Immature natural killer cell (primary cell): ENCODE measurements around the gene EPHB6. TPM values are rescaled to one million over a fixed set of nuclear protein-coding genes. Genes with fewer than 3 reads are reported as not detected.

Experiments
- DNase-seq, 3 donors: peaks; one replicate each; pipeline ENCODE4 v3.0.0; 2022; ENCODE audit warnings: mixed read lengths in 1 of 3
- H3K27ac Mint-ChIP-seq, 6 donors: one replicate each; pipeline ENCODE4 v1.8.0; 2020; ENCODE audit warnings: mixed read lengths in 6 of 6, mild to moderate bottlenecking in 5 of 6, inconsistent platforms in 4 of 6, moderate library complexity in 3 of 6
- H3K27me3 Mint-ChIP-seq, 3 donors: one replicate each; pipeline ENCODE4 v1.8.0; 2020 to 2021; ENCODE audit warnings: low read depth in 3 of 3, mild to moderate bottlenecking in 3 of 3, mixed read lengths in 3 of 3, moderate library complexity in 3 of 3, inconsistent platforms in 1 of 3
- H3K36me3 Mint-ChIP-seq, 3 donors: one replicate each; pipeline ENCODE4 v1.8.0; 2020; ENCODE audit warnings: mixed read lengths in 3 of 3, inconsistent platforms in 2 of 3, mild to moderate bottlenecking in 2 of 3
- H3K4me1 Mint-ChIP-seq, 2 donors: one replicate each; pipeline ENCODE4 v1.8.0; 2020; ENCODE audit warnings: inconsistent platforms in 2 of 2, mild to moderate bottlenecking in 2 of 2, mixed read lengths in 2 of 2, moderate library complexity in 1 of 2
- H3K4me3 Mint-ChIP-seq, 5 donors: one replicate each; pipeline ENCODE4 v1.8.0; 2020; ENCODE audit warnings: mild to moderate bottlenecking in 5 of 5, mixed read lengths in 5 of 5, inconsistent platforms in 3 of 5, moderate library complexity in 3 of 5
- H3K9me3 Mint-ChIP-seq, 6 donors: one replicate each; pipeline ENCODE4 v1.8.0; 2020; ENCODE audit warnings: mild to moderate bottlenecking in 6 of 6, mixed read lengths in 6 of 6, inconsistent platforms in 4 of 6, moderate library complexity in 3 of 6
- polyA plus RNA-seq, 3 donors: library from polyadenylated mRNA; unstranded; fragments of 300-500 nt; fragmentation: Illumina TruSeq; gene quantifications; one replicate each; pipeline ENCODE4 v1.2.3, GENCODE V29; 2021

The EPHB6 gene
- polyA plus RNA-seq: 1 to 10 TPM; 2.4 to 3.8 (median 2.6) TPM

GRCh38 chr7:142854372-142855113 is at the start of gene EPHB6:
Gene EPHB6 (plus strand): TSS chr7:142855076. CDS start chr7:142863228, 8,152 bp downstream.
- Mint-ChIP-seq H3K4me3 (peak within 1 kb of the TSS; percentile 94 to 98 (median 97)), H3K4me1 (peaks cover 8 to 11% of the 10 kb centered on the region in 2 donors), H3K9me3 (no peaks in the 10 kb centered on the region), H3K27ac (peak within 1 kb of the TSS; percentile 15 to 91 (median 81)), H3K36me3 (no peaks in the 10 kb centered on the region), H3K27me3 (peaks cover 0 to 5% (median 0%) of the 10 kb centered on the region in 3 donors)
- DNase-seq: peak; percentile 50 to 61 (median 55)

GRCh38 chr7:142805350-142806021 is 49.4 kb upstream of the EPHB6 start:
- H3K4me3 Mint-ChIP-seq: peak overlapping the region; percentile 70 to 83 (median 72)
- peaks cover 13 to 33% (median 14%) of the 10 kb centered on the region in 3 donors for H3K27me3 Mint-ChIP-seq
- H3K4me1 Mint-ChIP-seq: peaks cover 100% of the 10 kb centered on the region in 2 donors
- DNase-seq: no peak
- H3K27ac Mint-ChIP-seq: peak overlapping the region; percentile 97 to 100 (median 100)
- H3K36me3 Mint-ChIP-seq: peaks cover 32 to 42% (median 39%) of the 10 kb centered on the region in 3 donors
- no peaks in the 10 kb centered on the region for H3K9me3 Mint-ChIP-seq

- Mint-ChIP-seq H3K27me3 (peaks cover 13 to 33% (median 14%) of the 10 kb centered on the region in 3 donors), H3K4me3 (peak overlapping the region; percentile 25 to 81 (median 59)), H3K9me3 (no peaks in the 10 kb centered on the region), H3K36me3 (peaks cover 28 to 38% (median 36%) of the 10 kb centered on the region in 3 donors), H3K4me1 (peaks cover 99 to 100% of the 10 kb centered on the region in 2 donors), H3K27ac (peak overlapping the region; percentile 97 to 100 (median 100))
- DNase-seq: no peak
These were observed 48.9 kb upstream of the EPHB6 start for GRCh38 chr7:142806022-142806356.

- Mint-ChIP-seq H3K27me3 (peaks cover 13 to 33% (median 14%) of the 10 kb centered on the region in 3 donors), H3K4me3 (peak overlapping the region; percentile 59 to 82 (median 73)), H3K4me1 (peaks cover 95 to 96% of the 10 kb centered on the region in 2 donors), H3K36me3 (peaks cover 22 to 31% (median 30%) of the 10 kb centered on the region in 3 donors), H3K9me3 (no peaks in the 10 kb centered on the region), H3K27ac (peak overlapping the region; percentile 97 to 100 (median 100))
- no peak for DNase-seq
These were observed 47.9 kb upstream of the EPHB6 start for GRCh38 chr7:142806957-142807356.

- H3K27ac Mint-ChIP-seq: peak overlapping the region; percentile 97 to 100 (median 100)
- peak; percentile 78 to 79 (median 79) for DNase-seq
- H3K4me1 Mint-ChIP-seq: peaks cover 86% of the 10 kb centered on the region in 2 donors
- peak overlapping the region; percentile 59 to 82 (median 73) for H3K4me3 Mint-ChIP-seq
- H3K36me3 Mint-ChIP-seq: peaks cover 12 to 21% (median 20%) of the 10 kb centered on the region in 3 donors
- H3K27me3 Mint-ChIP-seq: peaks cover 13 to 33% (median 14%) of the 10 kb centered on the region in 3 donors
- H3K9me3 Mint-ChIP-seq: no peaks in the 10 kb centered on the region
These were observed 46.9 kb upstream of the EPHB6 start for GRCh38 chr7:142807855-142808460.

- no peak for DNase-seq
- peaks cover 13 to 33% (median 14%) of the 10 kb centered on the region in 3 donors for H3K27me3 Mint-ChIP-seq
- H3K4me1 Mint-ChIP-seq: peaks cover 81% of the 10 kb centered on the region in 2 donors
- peak overlapping the region; percentile 59 to 82 (median 73) for H3K4me3 Mint-ChIP-seq
- H3K9me3 Mint-ChIP-seq: no peaks in the 10 kb centered on the region
- H3K27ac Mint-ChIP-seq: peak overlapping the region; percentile 97 to 100 (median 100)
- H3K36me3 Mint-ChIP-seq: peaks cover 7 to 16% (median 15%) of the 10 kb centered on the region in 3 donors
These were observed 46.4 kb upstream of the EPHB6 start for GRCh38 chr7:142808461-142808801.

- peak overlapping the region; percentile 59 to 82 (median 73) for H3K4me3 Mint-ChIP-seq
- DNase-seq: peak; percentile 97 to 98 (median 97)
- H3K4me1 Mint-ChIP-seq: peaks cover 75 to 76% of the 10 kb centered on the region in 2 donors
- peak overlapping the region; percentile 97 to 100 (median 100) for H3K27ac Mint-ChIP-seq
- no peaks in the 10 kb centered on the region for H3K9me3 Mint-ChIP-seq
- peaks cover 13 to 33% (median 14%) of the 10 kb centered on the region in 3 donors for H3K27me3 Mint-ChIP-seq
- H3K36me3 Mint-ChIP-seq: peaks cover 6 to 13% (median 10%) of the 10 kb centered on the region in 3 donors
These were observed 45.9 kb upstream of the EPHB6 start for GRCh38 chr7:142808802-142809583.

GRCh38 chr7:142809671-142810070 is 45.2 kb upstream of the EPHB6 start:
- peak overlapping the region; percentile 97 to 100 (median 100) for H3K27ac Mint-ChIP-seq
- DNase-seq: no peak
- no peaks in the 10 kb centered on the region for H3K9me3 Mint-ChIP-seq
- H3K36me3 Mint-ChIP-seq: peaks cover 3 to 6% (median 4%) of the 10 kb centered on the region in 3 donors
- H3K27me3 Mint-ChIP-seq: peaks cover 13 to 31% (median 13%) of the 10 kb centered on the region in 3 donors
- peak overlapping the region; percentile 59 to 82 (median 73) for H3K4me3 Mint-ChIP-seq
- H3K4me1 Mint-ChIP-seq: peaks cover 69% of the 10 kb centered on the region in 2 donors

- Mint-ChIP-seq H3K27ac (peak overlapping the region; percentile 97 to 100 (median 100)), H3K4me3 (peak overlapping the region; percentile 27 to 64 (median 48)), H3K36me3 (peaks cover 0 to 6% (median 0%) of the 10 kb centered on the region in 3 donors), H3K9me3 (no peaks in the 10 kb centered on the region), H3K4me1 (peaks cover 53% of the 10 kb centered on the region in 2 donors), H3K27me3 (peaks cover 11 to 27% (median 13%) of the 10 kb centered on the region in 3 donors)
- DNase-seq: peak; percentile 75 to 80 (median 77)
These were observed 43.6 kb upstream of the EPHB6 start for GRCh38 chr7:142811154-142811737.

GRCh38 chr7:142812437-142813215 is 42.2 kb upstream of the EPHB6 start:
- H3K36me3 Mint-ChIP-seq: peaks cover 0 to 7% (median 0%) of the 10 kb centered on the region in 3 donors
- H3K27me3 Mint-ChIP-seq: peaks cover 11 to 24% (median 13%) of the 10 kb centered on the region in 3 donors
- no peak overlapping the region for H3K4me3 Mint-ChIP-seq
- no peak for DNase-seq
- H3K27ac Mint-ChIP-seq: peak overlapping the region in 1 of 6 donors; percentile 76
- H3K9me3 Mint-ChIP-seq: no peaks in the 10 kb centered on the region
- H3K4me1 Mint-ChIP-seq: peaks cover 39% of the 10 kb centered on the region in 2 donors

- Mint-ChIP-seq H3K9me3 (no peaks in the 10 kb centered on the region), H3K36me3 (peaks cover 0 to 7% (median 0%) of the 10 kb centered on the region in 3 donors), H3K27ac (no peak overlapping the region), H3K4me3 (no peak overlapping the region), H3K4me1 (peaks cover 33% of the 10 kb centered on the region in 2 donors), H3K27me3 (peaks cover 13 to 18% (median 13%) of the 10 kb centered on the region in 3 donors)
- DNase-seq: no peak
These were observed 41.6 kb upstream of the EPHB6 start for GRCh38 chr7:142813226-142813625.

GRCh38 chr7:142813699-142814098 is 41.2 kb upstream of the EPHB6 start:
- Mint-ChIP-seq H3K9me3 (no peaks in the 10 kb centered on the region), H3K4me1 (peaks cover 28 to 29% of the 10 kb centered on the region in 2 donors), H3K27me3 (peaks cover 10 to 13% (median 10%) of the 10 kb centered on the region in 3 donors), H3K4me3 (no peak overlapping the region), H3K36me3 (peaks cover 0 to 7% (median 0%) of the 10 kb centered on the region in 3 donors), H3K27ac (no peak overlapping the region)
- DNase-seq: no peak
